Parathyroid adenoma (tissue), 2 donors: ENCODE results near the gene PDE9A.

ENCODE experiments used
- H2AFZ ChIP-seq: fragments of 300-600 bp; sonication (generic); one replicate; pipeline ENCODE4 v1.7.0; 2017; ENCODE audit warnings: antibody characterized with exemption, mild to moderate bottlenecking
- H3K27ac ChIP-seq: fragments of 300-600 bp; sonication (generic); one replicate; pipeline ENCODE4 v1.7.0; 2017
- H3K27me3 ChIP-seq: fragments of 300-600 bp; sonication (generic); one replicate; pipeline ENCODE4 v1.7.0; 2017; ENCODE audit warnings: low read length; ENCODE audit not compliant: control insufficient read depth, insufficient read depth
- H3K36me3 ChIP-seq: fragments of 300-600 bp; sonication (generic); one replicate; pipeline ENCODE4 v1.7.0; 2017; ENCODE audit warnings: low read length; ENCODE audit not compliant: control insufficient read depth, insufficient read depth
- H3K4me1 ChIP-seq: fragments of 300-600 bp; sonication (generic); one replicate; pipeline ENCODE4 v1.7.0; 2017; ENCODE audit warnings: control low read depth
- H3K4me2 ChIP-seq: fragments of 300-600 bp; sonication (generic); one replicate; pipeline ENCODE4 v1.7.0; 2017; ENCODE audit warnings: low read length
- H3K4me3 ChIP-seq: fragments of 300-600 bp; sonication (generic); one replicate; pipeline ENCODE4 v1.7.0; 2017; ENCODE audit warnings: low read depth, low read length
- H3K79me2 ChIP-seq: fragments of 300-600 bp; sonication (generic); one replicate; pipeline ENCODE4 v1.7.0; 2017; ENCODE audit warnings: control low read depth
- H3K9ac ChIP-seq: fragments of 300-600 bp; sonication (generic); one replicate; pipeline ENCODE4 v1.7.0; 2017; ENCODE audit warnings: mild to moderate bottlenecking
- H3K9me3 ChIP-seq: fragments of 300-600 bp; sonication (generic); one replicate; pipeline ENCODE4 v1.7.0; 2017; ENCODE audit warnings: low read length; ENCODE audit not compliant: control insufficient read depth
- TF ChIP-seq, protein P1 (sequence below): fragments of 300-600 bp; sonication (generic); IDR thresholded peaks from one replicate; pipeline ENCODE4 v1.7.0; 2017; ENCODE audit warnings: antibody characterized with exemption, mild to moderate bottlenecking
- donor health status: primary hyperparathyroidism.

PDE9A gene

DNA sequence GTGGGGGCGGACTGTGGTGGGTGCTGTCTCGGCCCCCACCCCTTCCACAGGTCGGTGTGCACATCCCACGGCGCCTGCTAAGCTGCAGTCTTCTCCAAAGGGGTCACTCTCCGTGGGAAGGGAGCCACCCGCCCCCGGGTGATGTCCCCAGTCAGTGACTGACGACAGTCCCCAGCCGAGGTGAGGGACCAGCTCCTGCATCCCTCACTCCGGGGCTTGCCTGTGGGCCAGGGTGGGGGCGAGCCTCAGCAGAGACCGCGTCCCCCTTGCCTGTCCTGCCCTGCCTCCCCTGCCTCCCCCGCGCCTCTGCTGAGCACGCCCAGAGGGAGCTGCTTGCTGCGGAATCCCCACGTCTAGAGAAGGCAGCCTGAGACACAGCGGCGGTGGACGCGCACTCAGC lies 35.9 kb upstream of the PDE9A start:
- no peak overlapping the region for H3K9ac ChIP-seq
- TF ChIP-seq, protein P1, sequence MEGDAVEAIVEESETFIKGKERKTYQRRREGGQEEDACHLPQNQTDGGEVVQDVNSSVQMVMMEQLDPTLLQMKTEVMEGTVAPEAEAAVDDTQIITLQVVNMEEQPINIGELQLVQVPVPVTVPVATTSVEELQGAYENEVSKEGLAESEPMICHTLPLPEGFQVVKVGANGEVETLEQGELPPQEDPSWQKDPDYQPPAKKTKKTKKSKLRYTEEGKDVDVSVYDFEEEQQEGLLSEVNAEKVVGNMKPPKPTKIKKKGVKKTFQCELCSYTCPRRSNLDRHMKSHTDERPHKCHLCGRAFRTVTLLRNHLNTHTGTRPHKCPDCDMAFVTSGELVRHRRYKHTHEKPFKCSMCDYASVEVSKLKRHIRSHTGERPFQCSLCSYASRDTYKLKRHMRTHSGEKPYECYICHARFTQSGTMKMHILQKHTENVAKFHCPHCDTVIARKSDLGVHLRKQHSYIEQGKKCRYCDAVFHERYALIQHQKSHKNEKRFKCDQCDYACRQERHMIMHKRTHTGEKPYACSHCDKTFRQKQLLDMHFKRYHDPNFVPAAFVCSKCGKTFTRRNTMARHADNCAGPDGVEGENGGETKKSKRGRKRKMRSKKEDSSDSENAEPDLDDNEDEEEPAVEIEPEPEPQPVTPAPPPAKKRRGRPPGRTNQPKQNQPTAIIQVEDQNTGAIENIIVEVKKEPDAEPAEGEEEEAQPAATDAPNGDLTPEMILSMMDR, result no peak
- H3K79me2 ChIP-seq, result no peaks in the 10 kb centered on the region
- H3K4me2 ChIP-seq, result no peak overlapping the region
- H3K9me3 ChIP-seq, result no peaks in the 10 kb centered on the region
- no peaks in the 10 kb centered on the region for H3K4me1 ChIP-seq
- H3K4me3 ChIP-seq, result no peak overlapping the region
- no peaks in the 10 kb centered on the region for H3K27me3 ChIP-seq
- H3K36me3 ChIP-seq, result no peaks in the 10 kb centered on the region
- no peak overlapping the region for H2AFZ ChIP-seq
- no peak overlapping the region for H3K27ac ChIP-seq

DNA sequence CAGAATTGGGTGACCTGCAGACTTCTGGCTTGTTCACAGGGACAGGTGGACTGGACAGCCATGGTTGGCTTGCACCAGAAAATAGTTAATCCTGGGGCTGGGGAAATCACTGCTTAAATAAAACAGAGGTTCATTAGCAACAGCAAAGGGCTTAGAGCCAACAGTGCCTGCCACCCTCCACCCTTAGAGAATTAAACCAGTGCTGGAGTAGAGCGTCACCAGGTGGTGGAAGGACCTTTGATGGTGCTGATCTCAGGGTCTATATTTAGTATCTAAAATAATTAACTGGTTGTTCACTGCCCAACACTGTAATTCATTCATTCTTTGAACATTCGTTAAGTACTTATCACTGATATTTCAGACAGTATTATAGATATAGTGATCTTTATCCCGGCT lies 34.7 kb upstream of the PDE9A start:
- Histone ChIP-seq H3K9ac (no peak overlapping the region), H3K9me3 (no peaks in the 10 kb centered on the region), H3K4me1 (no peaks in the 10 kb centered on the region), H2AFZ (no peak overlapping the region), H3K36me3 (no peaks in the 10 kb centered on the region), H3K4me2 (no peak overlapping the region), H3K27me3 (no peaks in the 10 kb centered on the region), H3K27ac (no peak overlapping the region), H3K79me2 (no peaks in the 10 kb centered on the region), H3K4me3 (no peak overlapping the region)
- TF ChIP-seq, protein P1, result no peak

DNA sequence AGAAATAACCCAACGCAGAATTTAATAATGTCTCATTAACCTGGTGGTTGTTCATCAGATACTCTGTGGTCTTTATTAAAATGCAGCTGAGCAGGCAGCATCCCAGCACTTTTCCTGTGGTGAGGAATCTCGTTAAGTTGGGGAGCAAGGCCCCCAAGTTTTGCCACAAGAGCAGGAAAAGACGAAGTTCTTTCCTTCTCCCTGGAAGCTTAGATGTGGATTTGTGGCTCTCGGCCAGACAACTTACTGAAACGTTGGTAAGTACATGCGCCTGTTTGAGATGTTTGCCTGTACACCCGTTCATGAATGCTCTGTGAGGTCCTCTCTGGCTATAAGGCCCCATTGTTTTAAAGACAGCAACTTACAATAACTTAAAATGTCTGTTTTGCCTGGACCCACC lies 34.3 kb upstream of the PDE9A start:
- Histone ChIP-seq H3K79me2 (no peaks in the 10 kb centered on the region), H3K4me2 (no peak overlapping the region), H2AFZ (no peak overlapping the region), H3K4me1 (no peaks in the 10 kb centered on the region), H3K9me3 (no peaks in the 10 kb centered on the region), H3K4me3 (no peak overlapping the region), H3K27ac (no peak overlapping the region), H3K9ac (no peak overlapping the region), H3K27me3 (no peaks in the 10 kb centered on the region), H3K36me3 (no peaks in the 10 kb centered on the region)
- TF ChIP-seq, protein P1, result no peak

DNA sequence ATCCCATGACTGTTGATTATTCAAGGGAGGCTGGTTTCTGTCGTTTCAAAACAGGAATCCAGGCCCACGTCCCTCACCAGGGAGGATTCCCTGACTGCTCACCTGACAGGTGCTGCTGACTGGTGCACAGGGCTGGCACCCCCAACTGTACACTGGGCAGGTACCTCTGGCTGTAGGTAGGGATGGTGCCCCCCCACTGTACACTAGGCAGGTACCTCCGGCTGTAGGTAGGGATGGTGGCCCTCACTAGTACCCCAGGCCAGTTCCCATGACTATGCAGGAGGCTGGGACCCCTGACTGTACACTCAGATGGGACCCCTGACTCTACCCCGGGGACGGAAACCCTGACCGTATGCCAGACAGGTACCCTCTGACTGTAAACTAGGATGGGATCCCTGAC lies 33.6 kb upstream of the PDE9A start:
- no peaks in the 10 kb centered on the region for H3K4me1 ChIP-seq
- H3K36me3 ChIP-seq, result no peaks in the 10 kb centered on the region
- H3K9ac ChIP-seq, result no peak overlapping the region
- no peaks in the 10 kb centered on the region for H3K9me3 ChIP-seq
- no peak overlapping the region for H2AFZ ChIP-seq
- no peaks in the 10 kb centered on the region for H3K79me2 ChIP-seq
- TF ChIP-seq, protein P1, result no peak
- no peaks in the 10 kb centered on the region for H3K27me3 ChIP-seq
- no peak overlapping the region for H3K4me3 ChIP-seq
- H3K4me2 ChIP-seq, result no peak overlapping the region
- no peak overlapping the region for H3K27ac ChIP-seq

DNA sequence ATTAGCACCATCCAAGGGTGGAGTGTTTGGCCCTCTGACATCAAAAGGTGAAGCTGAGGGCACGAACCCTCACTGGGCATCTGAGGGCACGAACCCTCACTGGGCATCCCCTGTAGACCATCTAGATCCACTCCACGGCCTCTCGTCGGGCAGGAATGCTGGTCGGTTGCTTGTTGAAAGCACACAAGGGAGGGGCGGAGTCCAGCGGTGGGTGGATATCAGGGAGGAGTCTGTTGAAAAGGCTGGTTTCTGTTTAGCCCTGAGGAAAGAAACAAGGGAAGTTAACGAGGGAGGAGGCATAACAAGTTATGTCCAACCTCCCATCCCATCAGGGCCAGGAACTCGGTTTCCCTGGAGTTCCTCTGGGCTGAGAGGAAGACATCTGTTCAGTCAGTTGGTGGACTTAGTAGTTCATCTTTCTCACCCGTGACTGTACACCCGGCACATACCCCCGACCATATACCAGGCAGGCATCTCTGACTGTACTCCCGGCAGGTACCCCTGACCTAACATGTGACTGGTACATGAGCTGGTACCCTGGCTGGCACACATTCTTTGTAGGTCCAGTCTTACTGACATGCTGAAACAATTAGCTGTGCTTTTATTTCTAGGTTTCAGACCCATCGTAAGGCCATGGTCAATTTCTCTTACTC lies 32.1 kb upstream of the PDE9A start:
- H3K79me2 ChIP-seq, result no peaks in the 10 kb centered on the region
- H3K9me3 ChIP-seq, result no peaks in the 10 kb centered on the region
- H3K4me2 ChIP-seq, result peak overlapping the region; percentile 62
- no peak overlapping the region for H3K9ac ChIP-seq
- H2AFZ ChIP-seq, result no peak overlapping the region
- peak overlapping the region; percentile 25 for H3K4me3 ChIP-seq
- H3K36me3 ChIP-seq, result no peaks in the 10 kb centered on the region
- H3K27ac ChIP-seq, result no peak overlapping the region
- H3K4me1 ChIP-seq, result no peaks in the 10 kb centered on the region
- H3K27me3 ChIP-seq, result no peaks in the 10 kb centered on the region
- TF ChIP-seq, protein P1, result no peak
